ENCODE results near the gene DTHD1. TPM values are rescaled to one million over a fixed set of nuclear protein-coding genes. Genes with fewer than 3 reads are reported as not detected.

The DTHD1 gene
- total RNA-seq, 6 donors from 2014 or later: 0.83 to 47.4 (median 7.2) TPM

- H3K4me1 ChIP-seq: no peaks in the 10 kb centered on the region
- 78 to 86% methylated on average over 4 of the region's 4 CpGs for WGBS, 2 donors
- no peak overlapping the region for H3K4me3 ChIP-seq
- no peak for ATAC-seq (ENCODE audit: low FRiP score in 2 of 2)
- no peak overlapping the region for H3K27ac ChIP-seq
- no peak for TF ChIP-seq POLR2A (IDR thresholded peaks at IDR 0.05)
- no peak for TF ChIP-seq POLR2AphosphoS5 (IDR thresholded peaks at IDR 0.05)
- no peak for TF ChIP-seq EP300 (IDR thresholded peaks at IDR 0.05)
- no peak for TF ChIP-seq CTCF (IDR thresholded peaks at IDR 0.05)
- DNase-seq: no peak
- no peaks in the 10 kb centered on the region for H3K27me3 ChIP-seq
- no peaks in the 10 kb centered on the region for H3K36me3 ChIP-seq
- no peaks in the 10 kb centered on the region for H3K9me3 ChIP-seq
Measured at GRCh38 chr4:36358173-36358572, 76.8 kb downstream of the DTHD1 start.

GRCh38 chr4:36360755-36361154 lies 79.3 kb downstream of the DTHD1 start:
- Histone ChIP-seq H3K4me1 (no peaks in the 10 kb centered on the region), H3K9me3 (no peaks in the 10 kb centered on the region), H3K4me3 (no peak overlapping the region), H3K36me3 (no peaks in the 10 kb centered on the region), H3K27me3 (no peaks in the 10 kb centered on the region), H3K27ac (no peak overlapping the region)
- no peak for DNase-seq
- TF ChIP-seq POLR2A (IDR thresholded peaks at IDR 0.05): no peak
- TF ChIP-seq POLR2AphosphoS5 (IDR thresholded peaks at IDR 0.05): no peak
- no peak for TF ChIP-seq EP300 (IDR thresholded peaks at IDR 0.05)
- TF ChIP-seq CTCF (IDR thresholded peaks at IDR 0.05): no peak
- ATAC-seq (ENCODE audit: low FRiP score in 2 of 2): no peak

- TF ChIP-seq EP300 (IDR thresholded peaks at IDR 0.05): no peak
- TF ChIP-seq CTCF (IDR thresholded peaks at IDR 0.05): no peak
- no peak for TF ChIP-seq POLR2AphosphoS5 (IDR thresholded peaks at IDR 0.05)
- TF ChIP-seq POLR2A (IDR thresholded peaks at IDR 0.05): no peak
- no peaks in the 10 kb centered on the region for H3K36me3 ChIP-seq
- no peaks in the 10 kb centered on the region for H3K27me3 ChIP-seq
- no peaks in the 10 kb centered on the region for H3K4me1 ChIP-seq
- H3K9me3 ChIP-seq: no peaks in the 10 kb centered on the region
- H3K27ac ChIP-seq: no peak overlapping the region
- ATAC-seq (ENCODE audit: low FRiP score in 2 of 2) (no peak), DNase-seq (no peak)
- H3K4me3 ChIP-seq: no peak overlapping the region
- 71 to 82% methylated on average over 2 of the region's 2 CpGs for WGBS, 2 donors
Measured at GRCh38 chr4:36363024-36363423, 81.6 kb downstream of the DTHD1 start.

GRCh38 chr4:36374836-36375511 lies 93.6 kb downstream of the DTHD1 start:
- Histone ChIP-seq H3K36me3 (no peaks in the 10 kb centered on the region), H3K27me3 (no peaks in the 10 kb centered on the region), H3K4me3 (no peak overlapping the region), H3K9me3 (peaks cover 0 to 11% (median 4%) of the 10 kb centered on the region in 4 donors), H3K27ac (no peak overlapping the region), H3K4me1 (no peaks in the 10 kb centered on the region)
- DNase-seq: peak in 1 of 2 donors; percentile 74
- 94 to 96% methylated on average over 23 to 28 of the region's 40 CpGs for WGBS, 2 donors
- no peak for ATAC-seq (ENCODE audit: low FRiP score in 2 of 2)
- TF ChIP-seq POLR2A (IDR thresholded peaks at IDR 0.05) (no peak), POLR2AphosphoS5 (IDR thresholded peaks at IDR 0.05) (no peak), CTCF (IDR thresholded peaks at IDR 0.05) (no peak), EP300 (IDR thresholded peaks at IDR 0.05) (no peak)
